ENCODE data around the gene RNF44.

DNA sequence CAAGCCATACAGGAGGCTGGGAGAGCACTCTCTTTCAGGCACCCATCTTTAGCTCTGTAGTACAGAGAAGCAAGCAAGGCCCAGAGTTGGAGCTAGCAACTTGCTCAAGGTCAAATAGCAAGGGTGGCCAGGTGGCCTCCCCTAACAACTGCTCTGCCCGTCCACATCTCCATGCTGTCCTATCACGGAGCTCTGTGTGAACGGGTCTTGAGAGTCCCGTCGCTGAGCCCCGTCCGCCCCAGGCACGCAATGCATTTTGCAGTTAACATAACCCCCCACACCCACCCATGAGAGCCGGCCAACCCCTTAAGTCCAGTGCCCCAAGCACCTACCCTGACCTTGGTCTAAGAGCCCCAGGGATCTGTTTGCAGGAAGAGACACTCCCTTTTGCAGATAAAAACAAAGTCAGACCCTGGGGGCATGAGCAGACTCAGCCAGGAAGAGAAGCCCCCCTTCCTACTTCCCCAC is 1.5 kb downstream of the RNF44 start:
- TF ChIP-seq TAF1 (IDR thresholded peaks at IDR 0.05; ENCODE audit: borderline replicate concordance, insufficient read depth, low read length) (no peak), POLR2AphosphoS5 (IDR thresholded peaks at IDR 0.05; ENCODE audit: low read depth, low read length) (no peak), FOXP2 (optimal IDR thresholded peaks at IDR 0.05; ENCODE audit: borderline replicate concordance, extremely low read depth, extremely low read length, insufficient read depth) (no peak)
